Sigmoid colon (tissue), 4 donors: ENCODE results near the gene TBXA2R.
"Not testable (repeated sequence)": the region's sequence is repeated elsewhere in the genome, so short reads cannot be mapped to it uniquely, and the experiment has no call there.

Experiments used
- EP300 ChIP-seq, 4 donors: sonication (generic); formaldehyde crosslinking; IDR thresholded peaks; one replicate each; pipeline ENCODE4 v1.6.1; 2017; ENCODE audit warnings: antibody characterized with exemption in 4 of 4
- POLR2A ChIP-seq, 2 donors: fragments of 450-650 bp; IDR thresholded peaks; one replicate each; pipeline ENCODE4 v1.6.1; 2016; ENCODE audit warnings: antibody characterized with exemption in 2 of 2, mild to moderate bottlenecking in 2 of 2, moderate library complexity in 2 of 2
- TF ChIP-seq, protein P1 (sequence below), 4 experiments: fragments of 450-650 bp in 3 of 4; fragments of 200-600 bp in 1 of 4; IDR thresholded peaks; one replicate each; pipeline ENCODE4 v1.5.1; 2016 to 2019; ENCODE audit warnings: antibody characterized with exemption in 4 of 4, mild to moderate bottlenecking in 3 of 4, moderate library complexity in 2 of 4

DNA sequence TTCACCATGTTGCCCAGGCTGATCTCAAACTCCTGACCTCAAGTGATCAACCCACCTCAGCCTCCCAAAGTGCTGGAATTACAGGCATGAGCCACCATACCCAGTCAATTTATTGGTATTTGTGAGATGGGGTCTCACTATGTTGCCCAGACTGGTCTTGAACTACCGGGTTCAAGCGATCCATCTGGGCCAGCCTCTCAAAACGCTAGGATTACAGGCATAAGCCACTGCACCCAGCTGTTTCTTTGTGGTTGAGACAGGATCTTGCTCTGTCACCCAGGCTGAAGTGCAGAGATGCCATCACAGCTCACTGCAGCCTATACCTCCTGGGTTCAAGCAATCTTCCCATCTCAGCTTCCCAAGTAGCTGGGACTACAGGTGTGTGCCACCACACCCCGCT is 24.9 kb downstream of the TBXA2R start:
- TF ChIP-seq, protein P1, sequence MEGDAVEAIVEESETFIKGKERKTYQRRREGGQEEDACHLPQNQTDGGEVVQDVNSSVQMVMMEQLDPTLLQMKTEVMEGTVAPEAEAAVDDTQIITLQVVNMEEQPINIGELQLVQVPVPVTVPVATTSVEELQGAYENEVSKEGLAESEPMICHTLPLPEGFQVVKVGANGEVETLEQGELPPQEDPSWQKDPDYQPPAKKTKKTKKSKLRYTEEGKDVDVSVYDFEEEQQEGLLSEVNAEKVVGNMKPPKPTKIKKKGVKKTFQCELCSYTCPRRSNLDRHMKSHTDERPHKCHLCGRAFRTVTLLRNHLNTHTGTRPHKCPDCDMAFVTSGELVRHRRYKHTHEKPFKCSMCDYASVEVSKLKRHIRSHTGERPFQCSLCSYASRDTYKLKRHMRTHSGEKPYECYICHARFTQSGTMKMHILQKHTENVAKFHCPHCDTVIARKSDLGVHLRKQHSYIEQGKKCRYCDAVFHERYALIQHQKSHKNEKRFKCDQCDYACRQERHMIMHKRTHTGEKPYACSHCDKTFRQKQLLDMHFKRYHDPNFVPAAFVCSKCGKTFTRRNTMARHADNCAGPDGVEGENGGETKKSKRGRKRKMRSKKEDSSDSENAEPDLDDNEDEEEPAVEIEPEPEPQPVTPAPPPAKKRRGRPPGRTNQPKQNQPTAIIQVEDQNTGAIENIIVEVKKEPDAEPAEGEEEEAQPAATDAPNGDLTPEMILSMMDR (IDR thresholded peaks at IDR 0.05) = not testable (repeated sequence)
- not testable (repeated sequence) for TF ChIP-seq EP300, POLR2A (IDR thresholded peaks at IDR 0.05)
